NCI-H82 treated with DMSO at 0.1 percent for 48 hours (cell line): ENCODE results near the gene PHYH.
"Not testable (repeated sequence)": the region's sequence is repeated elsewhere in the genome, so short reads cannot be mapped to it uniquely, and the experiment has no call there.

Experiments
- DNase-seq: peaks from one replicate; lab custom pipeline; 2025; ENCODE audit not compliant: unreplicated experiment; lab: John Stamatoyannopoulos, UW

Gene PHYH

DNA sequence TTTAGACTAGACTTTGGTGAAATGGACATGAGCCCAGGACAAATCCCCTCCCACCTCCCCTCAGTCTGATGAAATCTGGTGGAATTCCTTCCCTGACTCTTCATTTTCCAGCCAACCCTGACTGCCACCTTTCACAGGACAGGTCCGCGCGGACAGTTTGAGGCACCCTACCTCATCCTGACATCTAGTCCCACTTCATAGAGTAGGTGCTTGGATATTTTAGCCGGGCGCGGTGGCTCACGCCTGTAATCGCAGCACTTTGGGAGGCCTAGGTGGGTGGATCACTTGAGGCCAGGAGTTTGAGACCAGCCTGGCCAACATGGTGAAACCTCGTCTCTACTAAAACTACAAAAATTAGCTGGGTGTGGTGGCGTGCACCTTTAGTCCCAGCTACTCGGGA is 23.7 kb downstream of the PHYH start:
- not testable (repeated sequence) for DNase-seq

DNA sequence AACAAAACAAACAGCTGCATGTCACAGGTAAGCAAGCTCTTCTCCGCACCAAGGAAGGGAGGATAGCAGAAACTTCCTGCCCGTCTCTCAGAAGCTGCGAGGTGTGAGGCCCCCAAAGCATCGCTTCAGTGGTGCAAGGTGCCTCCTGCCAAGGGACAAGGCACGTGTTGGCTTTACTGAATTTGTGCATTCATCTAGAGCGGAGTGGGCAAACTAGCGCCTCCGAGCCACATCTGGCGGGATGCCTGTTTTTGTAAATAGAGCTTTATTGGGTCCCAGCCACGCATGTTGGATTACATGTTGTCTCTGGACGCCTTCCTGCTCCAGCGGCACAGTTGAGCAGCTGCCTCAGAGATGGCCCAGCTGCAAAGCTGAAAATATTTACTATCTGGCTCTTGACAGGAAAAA is 27.7 kb downstream of the PHYH start:
- DNase-seq = no peak

DNA sequence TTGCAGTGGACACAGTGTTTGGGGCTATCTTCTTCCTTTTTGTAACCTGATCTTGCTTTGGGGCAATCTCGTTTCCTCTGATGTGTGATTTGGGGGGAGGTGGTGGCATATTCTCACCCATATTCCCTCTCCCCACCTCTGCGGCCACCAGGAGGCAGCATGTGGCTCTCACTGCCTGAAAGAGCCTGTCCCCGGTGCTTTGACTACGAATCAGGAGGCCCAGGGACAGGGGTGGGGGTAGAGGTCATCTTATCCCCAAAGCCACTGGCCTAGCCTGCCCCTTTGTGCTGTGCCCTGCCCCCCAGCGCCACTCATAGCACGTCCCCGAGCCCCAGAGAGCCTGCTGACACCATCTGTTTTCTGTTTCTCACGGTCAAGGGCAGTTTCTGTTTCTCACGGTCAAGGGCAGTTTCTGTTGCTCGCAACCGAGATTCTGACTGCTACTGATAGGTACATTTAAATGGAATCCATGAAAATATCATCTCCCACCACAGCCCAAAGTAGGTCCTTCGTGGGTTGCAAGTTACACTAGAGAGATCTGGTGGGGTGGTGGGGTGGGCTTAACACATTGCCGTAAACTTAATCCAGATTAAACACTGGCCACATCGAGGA is 28.2 kb downstream of the PHYH start:
- DNase-seq = no peak

DNA sequence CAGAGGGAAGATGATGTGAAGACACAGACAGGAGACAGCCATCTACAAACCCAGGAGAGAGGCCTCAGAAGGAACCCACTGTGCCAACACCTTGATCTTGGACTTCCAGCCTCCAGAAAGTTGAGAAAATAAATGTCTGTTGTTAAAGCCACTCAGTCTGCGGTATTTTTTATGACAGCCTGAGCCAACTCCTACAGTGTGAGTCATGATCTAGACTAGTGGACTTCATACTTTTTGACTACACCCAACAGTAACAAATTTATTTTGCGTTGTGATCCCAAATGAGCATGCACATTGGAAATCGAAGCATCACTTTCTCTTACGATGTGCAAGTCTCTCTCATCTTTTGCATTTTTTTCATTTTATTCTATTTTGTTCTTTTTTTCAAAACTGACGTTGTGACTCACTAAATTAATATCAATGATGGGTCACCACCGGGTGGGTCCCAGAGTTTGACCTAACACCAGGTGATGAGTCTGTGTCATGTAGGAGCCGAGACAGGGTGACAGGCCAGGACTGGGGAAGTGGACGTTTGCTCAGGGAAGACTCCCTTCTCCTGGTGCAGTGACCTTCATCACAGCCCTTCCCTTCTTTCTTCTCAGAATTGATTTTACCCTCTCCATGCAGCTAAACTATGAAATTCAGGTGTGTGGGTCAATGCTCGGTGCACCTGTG is 28.9 kb downstream of the PHYH start:
- DNase-seq = no peak

DNA sequence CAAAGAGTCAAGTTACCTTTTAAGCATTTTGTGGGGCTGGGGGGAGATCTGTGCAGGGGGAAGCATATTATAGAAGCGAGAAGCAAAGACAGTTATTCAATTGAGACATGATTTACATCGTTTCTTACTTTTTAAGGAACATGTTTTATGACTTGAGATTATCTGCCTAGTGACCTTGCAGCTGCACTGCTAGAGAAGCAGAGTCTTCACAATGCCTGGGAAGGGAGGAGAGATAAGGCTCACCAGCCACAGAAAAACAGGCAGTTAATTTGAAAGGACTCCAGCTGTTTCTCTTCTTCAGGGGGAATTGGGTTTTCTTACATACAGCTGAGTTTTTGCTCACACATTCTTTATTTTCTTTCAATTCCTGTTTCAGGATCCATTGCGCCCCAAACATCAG is 31.0 kb downstream of the PHYH start:
- no peak for DNase-seq

DNA sequence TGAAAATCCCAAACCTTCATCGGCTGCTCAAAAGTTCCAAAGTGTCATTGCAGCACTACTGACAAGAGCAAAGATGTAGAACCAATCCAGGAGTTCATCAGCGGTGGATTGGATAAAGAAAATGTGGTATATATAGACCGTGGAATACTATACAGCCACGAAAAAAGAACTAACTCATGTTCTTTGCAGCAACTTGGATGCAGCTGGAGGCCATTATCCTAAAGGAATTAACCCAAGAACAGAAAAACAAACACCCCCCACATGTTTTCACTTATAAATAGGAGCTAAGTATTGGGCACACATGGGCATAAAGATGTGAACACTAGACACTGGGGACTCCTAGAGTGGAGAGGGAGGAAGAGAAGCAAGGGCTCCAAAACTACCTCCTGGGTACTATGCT is 31.6 kb downstream of the PHYH start:
- DNase-seq = no peak

DNA sequence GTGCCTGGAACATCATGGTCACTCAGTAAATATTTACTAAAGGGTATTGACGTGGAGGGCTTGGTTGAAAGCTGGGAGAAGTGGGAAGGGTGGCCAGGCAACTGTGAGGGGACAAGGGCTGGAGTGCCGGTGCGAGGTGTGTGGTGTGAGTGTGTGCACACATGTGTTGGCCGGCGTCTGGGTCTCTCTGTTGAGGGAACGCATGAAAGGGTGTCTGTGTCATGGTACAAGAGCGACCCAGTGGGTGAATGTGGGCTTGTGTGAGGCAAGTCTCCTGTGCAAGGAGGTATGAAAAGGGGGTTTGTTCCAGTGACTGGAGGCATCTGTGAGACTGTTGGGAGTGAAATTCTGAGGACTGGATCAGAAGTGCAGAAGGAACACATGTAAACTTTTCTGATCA is 36.3 kb downstream of the PHYH start:
- no peak for DNase-seq

DNA sequence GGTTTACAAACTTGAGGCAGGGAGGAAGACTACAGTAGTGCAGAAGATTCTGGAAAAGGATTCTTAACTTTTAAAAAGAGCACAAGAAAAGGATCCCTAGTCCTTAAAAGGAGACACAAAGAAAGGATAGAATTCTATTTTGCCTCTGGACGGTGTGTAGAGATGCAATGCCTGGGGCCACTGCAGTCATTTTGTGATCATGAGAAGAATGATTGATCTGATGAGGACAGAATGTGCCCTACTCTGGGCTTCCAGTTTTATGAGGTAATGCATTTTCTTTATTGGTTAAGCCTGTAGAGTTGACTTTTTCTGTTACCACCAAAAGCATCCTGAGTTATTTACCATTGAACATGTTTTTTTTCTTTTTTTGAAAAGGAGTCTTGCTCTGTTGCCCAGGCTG is 37.4 kb downstream of the PHYH start:
- no peak for DNase-seq

DNA sequence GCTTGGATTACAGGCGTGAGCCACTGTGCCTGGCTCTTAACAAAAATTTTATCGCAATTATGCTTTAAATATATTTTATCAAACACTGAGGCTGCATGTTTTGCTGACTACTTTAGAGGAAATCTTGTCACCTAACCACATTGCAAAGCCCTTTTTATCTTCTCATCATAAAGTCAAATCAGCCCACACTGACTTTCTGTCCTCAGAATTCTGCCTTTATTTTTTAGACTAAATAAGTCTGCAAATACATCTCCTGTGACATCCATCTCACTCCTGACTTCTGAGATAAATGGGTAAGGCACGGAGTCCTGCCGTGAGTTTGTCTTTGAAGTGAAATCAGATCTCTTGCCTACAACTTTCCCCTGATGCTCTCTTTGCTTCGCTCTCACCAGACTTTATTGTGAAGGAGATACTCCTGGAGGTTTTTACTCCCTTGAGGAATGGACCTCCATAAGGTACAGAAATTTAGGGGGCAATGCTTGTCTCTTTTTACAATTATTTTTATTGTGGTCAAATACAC is 42.2 kb downstream of the PHYH start:
- no peak for DNase-seq

DNA sequence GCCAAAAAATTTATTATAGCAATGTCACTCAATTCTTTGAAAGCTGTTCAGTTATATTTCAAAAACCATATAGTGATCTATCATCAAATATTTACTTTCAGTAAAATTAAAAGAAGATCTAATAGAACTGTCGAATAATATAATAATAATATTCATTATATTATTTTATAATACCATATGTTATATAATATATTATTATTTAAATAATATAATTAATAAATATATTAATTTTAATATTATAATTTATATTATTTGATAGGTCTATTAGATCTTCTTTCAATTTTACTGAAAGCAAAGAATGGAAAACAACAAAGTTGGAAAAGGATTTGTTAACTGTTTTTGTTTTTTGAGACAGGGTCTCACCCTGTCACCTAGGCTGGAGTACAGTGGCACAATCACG is 43.2 kb downstream of the PHYH start:
- DNase-seq = no peak

DNA sequence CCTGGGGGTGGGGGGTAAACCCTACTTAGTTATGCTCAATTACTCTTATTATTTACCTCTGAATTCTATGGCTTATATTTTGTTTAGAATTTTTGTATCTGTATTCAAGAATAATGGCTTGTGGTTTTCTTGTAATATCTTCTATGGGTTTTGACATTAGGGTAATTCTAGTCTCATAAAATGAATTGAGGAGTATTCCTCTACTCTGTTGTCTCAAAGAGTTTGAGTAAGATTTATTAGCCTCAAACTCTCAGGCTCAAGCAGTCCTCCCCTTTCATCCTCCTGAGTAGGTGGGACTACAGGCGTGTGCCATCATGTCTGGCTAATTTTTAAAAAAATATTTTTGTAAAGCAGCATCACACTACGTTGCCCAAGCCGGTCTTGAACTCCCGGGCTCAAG is 46.1 kb downstream of the PHYH start:
- no peak for DNase-seq

DNA sequence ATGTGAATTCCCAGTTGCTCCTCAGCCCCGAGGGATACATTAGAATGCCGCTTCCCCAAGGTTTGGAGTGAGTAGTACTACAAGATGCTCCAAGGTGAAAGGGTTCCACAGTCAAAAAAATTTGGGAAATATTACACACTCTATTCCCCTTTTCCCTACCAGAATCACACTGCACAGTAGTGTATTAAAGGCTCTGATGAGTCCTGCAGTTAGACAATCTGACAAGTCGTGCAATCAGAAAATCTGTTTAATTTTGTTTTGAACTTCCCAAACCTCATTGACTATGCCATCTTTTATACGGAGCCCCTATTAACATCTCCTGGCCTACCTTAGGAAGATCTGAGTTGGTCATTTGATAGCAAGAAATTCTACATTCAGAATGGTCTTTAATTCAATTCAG is 52.1 kb downstream of the PHYH start:
- DNase-seq = no peak

DNA sequence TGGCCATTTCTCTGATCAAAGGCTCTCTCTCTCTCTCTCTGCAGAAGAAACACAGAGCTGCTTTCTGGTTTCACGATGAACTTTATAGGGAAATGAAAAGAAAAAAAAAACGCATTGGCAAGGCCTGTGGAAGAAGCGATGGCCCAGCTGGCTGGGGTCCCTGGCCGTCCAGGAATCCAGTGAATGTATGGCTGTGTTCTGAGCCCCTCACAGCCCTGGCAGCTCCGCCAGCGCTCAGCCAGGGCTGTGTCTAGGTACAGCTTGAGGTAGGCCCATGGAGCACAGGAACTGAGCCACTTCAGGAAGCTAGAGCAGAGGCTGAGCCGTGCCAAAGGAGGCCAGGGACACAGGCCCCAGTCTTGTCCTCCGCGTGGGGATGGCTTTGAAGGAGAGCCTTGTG is 52.6 kb downstream of the PHYH start:
- no peak for DNase-seq

DNA sequence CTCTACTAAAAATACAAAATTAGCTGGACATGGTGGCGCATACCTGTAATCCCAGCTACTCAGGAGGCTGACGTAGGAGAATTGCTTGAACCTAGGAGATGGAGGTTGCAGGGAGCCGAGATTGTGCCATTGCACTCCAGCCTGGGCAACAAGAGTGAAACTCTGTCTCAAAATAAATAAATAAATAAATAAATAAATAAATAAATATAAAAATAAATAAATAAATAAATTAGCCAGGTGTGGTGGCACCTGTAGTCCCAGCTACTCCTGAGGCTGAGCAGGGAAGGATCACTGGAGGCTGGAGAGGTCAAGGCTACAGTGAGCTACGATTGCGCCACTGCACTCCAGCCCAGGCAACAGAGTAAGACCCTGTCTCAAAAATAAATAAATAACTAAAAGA is 57.6 kb downstream of the PHYH start:
- not testable (repeated sequence) for DNase-seq

DNA sequence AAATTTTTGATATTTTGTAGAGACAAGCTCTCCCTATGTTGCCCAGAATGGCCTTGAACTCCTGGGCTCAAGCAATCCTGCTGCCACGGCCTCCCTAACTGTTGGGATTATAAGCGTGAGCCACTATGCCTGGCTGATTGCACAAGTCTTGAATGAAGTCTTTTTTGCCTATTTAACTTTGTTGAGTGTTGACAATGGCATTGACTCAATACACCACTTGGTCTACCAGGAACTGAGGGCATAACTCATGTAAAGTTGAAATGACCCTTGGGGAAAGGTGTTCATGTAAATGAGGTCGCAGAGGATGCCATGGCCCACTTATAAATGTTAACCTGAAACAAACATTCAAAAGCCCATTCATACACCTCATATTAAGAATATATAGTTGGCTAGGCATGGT is 58.3 kb downstream of the PHYH start:
- DNase-seq = no peak

DNA sequence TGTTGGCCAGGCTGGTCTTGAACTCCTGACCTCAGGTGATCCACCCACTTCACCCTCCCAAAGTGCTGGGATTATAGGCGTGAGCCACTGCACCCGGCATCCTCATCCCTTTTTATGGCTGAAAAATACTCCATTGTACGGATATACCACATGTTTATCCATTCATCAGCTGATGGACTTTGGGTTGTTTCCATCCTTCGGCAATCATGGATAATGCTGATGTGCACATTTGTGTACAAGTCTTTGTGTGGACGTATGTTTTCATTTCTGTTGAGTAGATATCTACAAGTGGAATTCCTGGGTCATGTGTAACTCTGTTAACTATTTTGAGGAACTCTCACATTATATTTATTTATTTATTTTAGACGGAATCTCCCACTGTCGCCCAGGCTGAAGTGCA is 59.9 kb downstream of the PHYH start:
- DNase-seq = no peak

DNA sequence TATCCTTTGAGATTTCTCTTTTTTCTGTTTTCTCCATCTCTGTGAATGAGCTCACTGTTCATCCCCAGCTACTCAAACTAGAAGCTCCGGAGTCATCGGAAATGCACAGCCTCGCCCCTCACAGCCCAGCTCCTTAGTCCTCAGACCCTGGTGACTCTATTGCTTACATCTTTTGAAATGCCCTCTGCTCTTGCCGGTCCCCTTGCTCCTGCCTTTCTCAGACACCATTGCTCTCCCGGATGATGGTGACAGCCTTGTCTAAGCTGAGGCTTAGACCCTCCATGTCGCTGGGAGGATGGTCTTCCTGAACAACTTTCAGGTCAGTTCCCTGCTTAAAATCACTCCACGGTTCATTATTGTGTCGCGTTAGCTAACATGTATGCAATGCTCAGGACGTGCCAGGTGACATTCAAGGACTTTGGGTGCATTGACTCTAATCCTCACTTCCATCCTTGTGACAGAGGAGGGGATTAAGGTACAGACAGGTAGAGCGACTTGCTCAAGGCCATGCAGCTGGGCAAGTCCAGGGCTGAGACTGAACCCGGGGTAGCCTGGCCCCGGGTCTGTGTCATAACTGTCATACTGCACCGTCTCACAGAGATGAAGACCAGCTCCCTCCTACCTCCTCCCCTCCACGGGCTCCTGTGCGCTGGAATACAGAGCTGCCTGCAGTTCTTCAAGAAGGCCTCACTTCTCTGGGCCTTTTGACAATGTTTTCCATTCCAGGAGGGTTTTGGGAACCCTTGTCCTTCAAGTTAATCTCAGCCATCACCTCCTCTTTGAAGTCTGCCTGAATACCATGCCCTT is 61.4 kb downstream of the PHYH start:
- DNase-seq = no peak

DNA sequence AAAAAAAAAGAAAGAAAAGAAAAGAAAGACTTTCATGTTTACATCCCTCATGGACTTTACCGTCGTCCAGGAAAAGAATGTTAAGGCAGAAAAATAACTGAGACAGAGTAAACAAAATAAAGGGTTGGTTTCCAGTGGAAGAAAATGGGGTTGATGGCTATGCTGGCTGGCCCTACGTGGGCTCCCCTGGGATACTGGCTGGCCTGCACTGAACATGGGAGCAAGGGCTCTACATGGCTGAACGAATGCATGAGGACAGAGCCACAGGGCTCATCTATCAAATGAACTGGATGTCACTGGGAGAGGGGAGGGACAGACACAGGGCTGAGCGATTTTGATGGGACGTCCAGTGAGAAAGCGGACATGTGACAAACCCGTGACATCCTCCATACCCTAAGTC is 63.2 kb downstream of the PHYH start:
- no peak for DNase-seq

DNA sequence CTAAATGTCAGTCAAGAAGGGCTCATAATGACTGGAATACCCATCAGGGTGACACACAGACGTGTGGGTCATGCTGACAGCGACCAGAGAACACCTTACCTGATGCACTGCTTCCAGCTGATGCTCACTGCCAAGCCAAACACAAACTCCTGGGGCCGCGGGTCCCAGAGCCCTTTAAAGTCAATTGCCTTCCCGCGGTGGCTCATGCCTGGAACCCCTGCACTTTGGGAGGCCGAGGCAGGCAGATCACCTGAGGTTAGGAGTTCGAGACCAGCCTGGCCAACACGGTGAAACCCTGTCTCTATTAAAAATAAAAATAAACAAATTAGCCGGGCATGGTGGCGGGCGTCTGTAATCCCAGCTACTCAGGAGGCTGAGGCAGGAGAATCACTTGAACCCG is 65.1 kb downstream of the PHYH start:
- not testable (repeated sequence) for DNase-seq

DNA sequence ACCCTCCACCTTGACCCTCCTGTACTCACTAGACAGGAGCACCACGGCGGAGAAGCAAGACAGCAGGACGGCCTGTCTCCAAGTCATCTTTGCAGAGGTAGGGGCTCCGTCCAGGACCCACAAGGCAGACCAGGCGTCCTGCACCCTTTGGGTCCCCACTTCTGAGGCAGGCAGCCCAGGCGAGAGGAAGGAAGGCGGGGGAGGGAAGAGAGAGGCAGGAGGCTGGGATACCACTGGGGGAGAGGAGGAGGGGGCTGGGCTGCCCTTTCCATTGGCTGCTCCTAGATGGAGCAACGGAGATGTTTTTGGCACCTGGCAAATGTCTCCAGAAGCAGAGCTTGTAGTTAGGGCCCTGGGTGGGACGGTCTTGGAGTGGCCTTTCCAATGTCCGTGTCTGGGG is 65.7 kb downstream of the PHYH start, which contains the start of gene UCMA:
Gene UCMA (minus strand): TSS at position 203 of the 400 bp plus-strand sequence. CDS start 116 bp downstream, at position 87.
- no peak for DNase-seq

DNA sequence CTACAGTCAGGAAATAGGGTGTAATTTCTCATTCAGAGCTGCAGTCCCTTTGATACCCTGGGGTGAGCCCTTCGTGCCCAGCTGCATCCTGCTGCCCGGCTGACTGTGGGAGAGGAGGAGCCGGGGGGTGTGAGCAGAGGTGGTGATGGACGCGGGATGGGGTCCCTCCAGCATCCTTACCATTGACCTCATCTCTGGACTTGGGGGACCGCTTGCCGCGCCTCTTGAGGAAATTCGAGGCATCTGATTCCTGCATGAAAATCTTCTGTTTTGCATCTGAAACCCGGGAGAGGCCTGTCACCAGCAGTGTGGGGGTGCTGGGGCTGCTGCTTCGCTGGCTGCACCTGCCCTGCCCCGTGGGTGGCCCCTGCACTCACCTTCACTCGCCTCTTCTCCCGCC is 66.5 kb downstream of the PHYH start:
- DNase-seq = no peak

DNA sequence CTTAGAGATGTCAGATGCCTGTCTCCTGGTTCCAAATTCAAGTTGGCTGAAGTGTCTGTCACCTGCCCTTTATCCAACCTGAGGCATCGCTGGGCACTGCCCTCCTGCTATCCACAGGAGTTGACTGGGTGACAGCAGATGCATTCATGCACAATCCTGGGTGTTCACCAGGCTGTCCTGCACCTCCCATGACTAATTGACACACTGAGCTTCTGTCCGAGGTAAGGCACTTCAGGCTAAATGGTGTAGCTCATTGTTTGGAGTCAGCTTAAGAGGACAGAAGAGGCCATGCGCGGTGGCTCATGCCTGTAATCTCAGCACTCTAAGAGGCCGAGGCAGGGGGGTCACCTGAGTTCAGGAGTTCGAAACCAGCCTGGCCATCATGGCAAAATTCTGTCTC is 68.1 kb downstream of the PHYH start:
- no peak for DNase-seq
